Activated CD8-positive, alpha-beta memory T cell treated with anti-CD3 and anti-CD28 coated beads for 36 hours (primary cell): Measurements from ENCODE around the gene SYT2. TPM values are rescaled to one million over a fixed set of nuclear protein-coding genes. Genes with fewer than 3 reads are reported as not detected.

ENCODE experiments used
- CTCF ChIA-PET: fragments of 350-600 bp; sonication (Branson Sonifier 250); formaldehyde crosslinking; loops from one replicate; lab custom pipeline; 2021; ENCODE audit warnings: antibody characterized with exemption; lab: Charles Lee
- POLR2A ChIA-PET: fragments of 350-600 bp; sonication (Branson Sonifier 250); formaldehyde crosslinking; loops from one replicate; lab custom pipeline; 2021; ENCODE audit warnings: antibody characterized with exemption; lab: Charles Lee
- total RNA-seq, 2 experiments: library from RNA; stranded (reverse); gene quantifications; one replicate each; pipeline ENCODE4 v1.2.3, GENCODE V29; 2021

Gene SYT2
- total RNA-seq, 2 experiments from 2014 or later, result not detected

- ChIA-PET CTCF (interaction anchor here (1.2 kb wide), 1 partner anchor 9 kb away, joined by 3 read pairs; no protein-coding TSS in a partner anchor), POLR2A (no interaction called here)
Measured at GRCh38 chr1:202708456-202709275, 1.6 kb downstream of the SYT2 start.

GRCh38 chr1:202706851-202707250, 3.4 kb downstream of the SYT2 start:
- ChIA-PET POLR2A (no interaction called here), CTCF (no interaction called here)

- ChIA-PET CTCF (no interaction called here), POLR2A (no interaction called here)
Measured at GRCh38 chr1:202704601-202705000, 5.7 kb downstream of the SYT2 start.

- CTCF ChIA-PET, result no interaction called here
- POLR2A ChIA-PET, result no interaction called here
Measured at GRCh38 chr1:202703191-202703590, 7.1 kb downstream of the SYT2 start.

- POLR2A ChIA-PET, result no interaction called here
- CTCF ChIA-PET, result no interaction called here
Measured at GRCh38 chr1:202702088-202702487, 8.2 kb downstream of the SYT2 start.

- ChIA-PET CTCF (no interaction called here), POLR2A (interaction anchor here (0.6 kb wide), 1 partner anchor 331 kb away, joined by 4 read pairs; no protein-coding TSS in a partner anchor)
Measured at GRCh38 chr1:202701200-202701599, 9.1 kb downstream of the SYT2 start.

- POLR2A ChIA-PET, result no interaction called here
- CTCF ChIA-PET, result no interaction called here
Measured at GRCh38 chr1:202700061-202700460, 10.2 kb downstream of the SYT2 start.

GRCh38 chr1:202698276-202698675, 12.0 kb downstream of the SYT2 start:
- CTCF ChIA-PET, result no interaction called here
- POLR2A ChIA-PET, result interaction anchor here (0.6 kb wide), 1 partner anchor 234 kb away, joined by 3 read pairs; no protein-coding TSS in a partner anchor

GRCh38 chr1:202697038-202697437, 13.2 kb downstream of the SYT2 start:
- ChIA-PET POLR2A (no interaction called here), CTCF (no interaction called here)

- ChIA-PET POLR2A (no interaction called here), CTCF (no interaction called here)
Measured at GRCh38 chr1:202694314-202694713, 15.9 kb downstream of the SYT2 start.

GRCh38 chr1:202692959-202693555, 17.2 kb downstream of the SYT2 start:
- ChIA-PET POLR2A (no interaction called here), CTCF (interaction anchor here (1.2 kb wide), 1 partner anchor 10 kb away, joined by 6 read pairs; no protein-coding TSS in a partner anchor)

GRCh38 chr1:202691816-202692215, 18.4 kb downstream of the SYT2 start:
- POLR2A ChIA-PET, result no interaction called here
- CTCF ChIA-PET, result interaction anchor here (0.6 kb wide), 1 partner anchor 46 kb away, joined by 6 read pairs; no protein-coding TSS in a partner anchor

- POLR2A ChIA-PET, result no interaction called here
- CTCF ChIA-PET, result no interaction called here
Measured at GRCh38 chr1:202689493-202690342, 20.5 kb downstream of the SYT2 start.

- CTCF ChIA-PET, result no interaction called here
- POLR2A ChIA-PET, result no interaction called here
Measured at GRCh38 chr1:202689082-202689481, 21.2 kb downstream of the SYT2 start.

GRCh38 chr1:202688401-202688800, 21.9 kb downstream of the SYT2 start:
- ChIA-PET CTCF (no interaction called here), POLR2A (no interaction called here)

- CTCF ChIA-PET, result no interaction called here
- POLR2A ChIA-PET, result no interaction called here
Measured at GRCh38 chr1:202687798-202688197, 22.5 kb downstream of the SYT2 start.

GRCh38 chr1:202687370-202687769, 22.9 kb downstream of the SYT2 start:
- POLR2A ChIA-PET, result no interaction called here

GRCh38 chr1:202685641-202686040, 24.6 kb downstream of the SYT2 start:
- CTCF ChIA-PET, result no interaction called here
- POLR2A ChIA-PET, result no interaction called here

More at GRCh38 chr1:202687370-202687769, 22.9 kb downstream of the SYT2 start:
- CTCF ChIA-PET, result no interaction called here

GRCh38 chr1:202684716-202685115, 25.5 kb downstream of the SYT2 start:
- CTCF ChIA-PET, result no interaction called here
- POLR2A ChIA-PET, result no interaction called here

- ChIA-PET POLR2A (no interaction called here), CTCF (interaction anchor here (1.4 kb wide), 1 partner anchor 10 kb away, joined by 6 read pairs; no protein-coding TSS in a partner anchor)
Measured at GRCh38 chr1:202683029-202683428, 27.2 kb downstream of the SYT2 start.
